Neural progenitor cell (in vitro differentiated cells): ENCODE measurements around the gene RARA.

Experiments used
- EZH2 ChIP-seq: fragments of 200-600 bp; sonication (generic); IDR thresholded peaks from 2 replicates; pipeline ENCODE4 v1.6.1; 2017; ENCODE audit warnings: antibody characterized with exemption, mild to moderate bottlenecking, moderate library complexity
- EZH2phosphoT487 ChIP-seq: fragments of 200-600 bp; sonication (generic); IDR thresholded peaks from 2 replicates; pipeline ENCODE4 v1.6.1; 2017; ENCODE audit warnings: antibody characterized with exemption
- TF ChIP-seq, protein P1 (sequence below): fragments of 200-600 bp; sonication (generic); IDR thresholded peaks from 2 replicates; pipeline ENCODE4 v1.5.1; 2017; ENCODE audit warnings: antibody characterized with exemption, mild to moderate bottlenecking

GRCh38 chr17:40303009-40303657 is 5.8 kb upstream of the RARA start:
- TF ChIP-seq, protein P1, sequence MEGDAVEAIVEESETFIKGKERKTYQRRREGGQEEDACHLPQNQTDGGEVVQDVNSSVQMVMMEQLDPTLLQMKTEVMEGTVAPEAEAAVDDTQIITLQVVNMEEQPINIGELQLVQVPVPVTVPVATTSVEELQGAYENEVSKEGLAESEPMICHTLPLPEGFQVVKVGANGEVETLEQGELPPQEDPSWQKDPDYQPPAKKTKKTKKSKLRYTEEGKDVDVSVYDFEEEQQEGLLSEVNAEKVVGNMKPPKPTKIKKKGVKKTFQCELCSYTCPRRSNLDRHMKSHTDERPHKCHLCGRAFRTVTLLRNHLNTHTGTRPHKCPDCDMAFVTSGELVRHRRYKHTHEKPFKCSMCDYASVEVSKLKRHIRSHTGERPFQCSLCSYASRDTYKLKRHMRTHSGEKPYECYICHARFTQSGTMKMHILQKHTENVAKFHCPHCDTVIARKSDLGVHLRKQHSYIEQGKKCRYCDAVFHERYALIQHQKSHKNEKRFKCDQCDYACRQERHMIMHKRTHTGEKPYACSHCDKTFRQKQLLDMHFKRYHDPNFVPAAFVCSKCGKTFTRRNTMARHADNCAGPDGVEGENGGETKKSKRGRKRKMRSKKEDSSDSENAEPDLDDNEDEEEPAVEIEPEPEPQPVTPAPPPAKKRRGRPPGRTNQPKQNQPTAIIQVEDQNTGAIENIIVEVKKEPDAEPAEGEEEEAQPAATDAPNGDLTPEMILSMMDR: peak; percentile 81
- no peak for TF ChIP-seq EZH2phosphoT487
- TF ChIP-seq EZH2: no peak
